K562 (cell line): Measurements from ENCODE around the gene SNRPA. TPM values are rescaled to one million over a fixed set of nuclear protein-coding genes. Genes with fewer than 3 reads are reported as not detected.

Experiments
- ATF3 ChIP-seq, 2 experiments: fragments of 450-650 bp in 1 of 2; sonication (generic) in 1 of 2; formaldehyde crosslinking in 1 of 2; IDR thresholded peaks in 1 of 2; conservative IDR thresholded peaks in 1 of 2; 2 replicates each; pipeline versions ENCODE4 v1.6.1 to v1.8.1; 2016 to 2023; ENCODE audit warnings: mild to moderate bottlenecking in 2 of 2, moderate library complexity in 2 of 2, inconsistent platforms in 1 of 2, missing genetic modification reagents in 1 of 2
- HNRNPK ChIP-seq: fragments of 200-400 bp; formaldehyde crosslinking; IDR thresholded peaks from one replicate; pipeline ENCODE4 v1.6.1; 2018; ENCODE audit warnings: mild to moderate bottlenecking, low read depth, low read length; ENCODE audit not compliant: poor library complexity, severe bottlenecking
- NFIC ChIP-seq: fragments of 450-650 bp; IDR thresholded peaks from 2 replicates; pipeline ENCODE4 v1.6.1; 2017; ENCODE audit warnings: mild to moderate bottlenecking, inconsistent platforms
- NR0B1 ChIP-seq: fragments of 450-650 bp; IDR thresholded peaks from one replicate; pipeline ENCODE4 v1.6.1; 2018; ENCODE audit warnings: mild to moderate bottlenecking, moderate library complexity; ENCODE audit not compliant: partially characterized antibody
- NUFIP1 ChIP-seq: fragments of 450-650 bp; IDR thresholded peaks from 2 replicates; pipeline ENCODE4 v1.6.1; 2018; ENCODE audit not compliant: partially characterized antibody
- POU5F1 ChIP-seq: fragments of 150-350 bp; IDR thresholded peaks from 2 replicates; pipeline ENCODE4 v1.6.1; 2014; ENCODE audit warnings: borderline replicate concordance, low read length, low read depth, mild to moderate bottlenecking; ENCODE audit not compliant: partially characterized antibody
- RBFOX2 ChIP-seq: fragments of 200-400 bp; formaldehyde crosslinking; IDR thresholded peaks from 2 replicates; pipeline ENCODE4 v1.6.1; 2017; ENCODE audit warnings: low read depth, mild to moderate bottlenecking, low read length, moderate library complexity
- RERE ChIP-seq: sonication (generic); formaldehyde crosslinking; IDR thresholded peaks from 2 replicates; pipeline ENCODE4 v1.8.0; 2023; ENCODE audit warnings: missing genetic modification reagents, mild to moderate bottlenecking, borderline replicate concordance
- SLC30A9 ChIP-seq: fragments of 250-450 bp; sonication (Bioruptor Pico); IDR thresholded peaks from 2 replicates; pipeline ENCODE4 v1.8.0; 2022; ENCODE audit warnings: mild to moderate bottlenecking, moderate library complexity
- SNAPC5 ChIP-seq: fragments of 250-450 bp; sonication (Bioruptor Pico); IDR thresholded peaks from 2 replicates; pipeline ENCODE4 v1.8.0; 2021; ENCODE audit warnings: moderate library complexity, mild to moderate bottlenecking, inconsistent platforms
- TAF1 ChIP-seq: IDR thresholded peaks from 2 replicates; pipeline ENCODE4 v1.6.1; 2011; ENCODE audit warnings: mild to moderate bottlenecking, low read length, moderate library complexity; ENCODE audit not compliant: insufficient read depth, control insufficient read depth, severe bottlenecking; ENCODE audit errors: extremely low read depth
- TEAD1 ChIP-seq, 2 experiments: fragments of 450-650 bp in 1 of 2; sonication (generic) in 1 of 2; formaldehyde crosslinking; IDR thresholded peaks; 2 replicates each; pipeline versions ENCODE4 v1.4.0 to v1.8.0; 2020 to 2022; ENCODE audit warnings: mild to moderate bottlenecking in 2 of 2, missing genetic modification reagents in 1 of 2
- TOE1 ChIP-seq, 2 experiments: fragments of 450-650 bp in 1 of 2; sonication (generic) in 1 of 2; formaldehyde crosslinking in 1 of 2; IDR thresholded peaks; 2 replicates each; pipeline versions ENCODE4 v1.7.1 to v1.8.0; 2016 to 2022; ENCODE audit warnings: borderline replicate concordance in 2 of 2, mild to moderate bottlenecking in 2 of 2, antibody characterized with exemption in 1 of 2, inconsistent platforms in 1 of 2, low read depth in 1 of 2, missing genetic modification reagents in 1 of 2, moderate library complexity in 1 of 2
- WHSC1 ChIP-seq: IDR thresholded peaks from one replicate; pipeline ENCODE4 v1.6.1; 2012; ENCODE audit warnings: low read length, control low read depth, inconsistent platforms
- ZFP36 ChIP-seq: fragments of 150-350 bp; IDR thresholded peaks from 2 replicates; pipeline ENCODE4 v1.6.1; 2018; ENCODE audit warnings: low read length, low read depth; ENCODE audit not compliant: partially characterized antibody
- ZNF24 ChIP-seq: fragments of 450-650 bp; IDR thresholded peaks from 2 replicates; pipeline ENCODE4 v1.6.1; 2016
- ZNF764 ChIP-seq: fragments of 250-450 bp; sonication (Bioruptor Pico); IDR thresholded peaks from 2 replicates; pipeline ENCODE4 v1.4.0; 2020; ENCODE audit warnings: low read depth, mild to moderate bottlenecking, moderate library complexity
- polyA plus RNA-seq, 8 experiments: library from polyadenylated mRNA; depleted of rRNA in 4 of 8; stranded (reverse) in 5 of 8; unstranded in 3 of 8; fragments of >200 nt; fragmentation: Nextera tagmentation in 2 of 8; fragmentation: Illumina TruSeq in 1 of 8; extraction: Ambion mirVana in 2 of 8; extraction: Trizol in 1 of 8; gene quantifications; 2 replicates each; pipeline versions ENCODE4 v1.2.1 to v1.2.3, GENCODE V29; 2011 to 2014; ENCODE audit warnings: inconsistent platforms in 1 of 8, missing spikeins in 1 of 8
- total RNA-seq, 7 experiments: library from RNA; depleted of rRNA in 6 of 7; stranded (reverse); fragments of >200 nt in 6 of 7; fragmentation: Illumina TruSeq in 2 of 7; extraction: Trizol in 2 of 7; gene quantifications; 2 replicates each; pipeline versions ENCODE4 v1.2.1 to v1.2.3, GENCODE V29; 2011 to 2021; ENCODE audit warnings: low replicate concordance in 1 of 7

SNRPA gene
- total and polyA plus RNA-seq, 9 of the 15 experiments (the other 6 are each of a cell fraction or from before 2014, with no cell fraction given), result 16.3 to 311 (median 193) TPM

- no peak for TF ChIP-seq RERE (CRISPR knock-in tag)
- no peak for TF ChIP-seq HNRNPK
- TF ChIP-seq ZFP36, result no peak
- TF ChIP-seq SNAPC5 (CRISPR knock-in tag), result no peak
- peak; percentile 45 for TF ChIP-seq NFIC
- no peak for TF ChIP-seq WHSC1
- TF ChIP-seq ZNF764 (CRISPR knock-in tag), result no peak
- no peak for TF ChIP-seq TEAD1 (CRISPR knock-in tag; IDR thresholded peaks at IDR 0.05)
- TF ChIP-seq TAF1, result no peak
- no peak for TF ChIP-seq POU5F1
- TF ChIP-seq SLC30A9 (CRISPR knock-in tag), result no peak
- TF ChIP-seq ZNF24, result peak; percentile 18; the same call in 1 of the 2 replicates
- TF ChIP-seq ATF3 (IDR thresholded peaks at IDR 0.05), result no peak
- no peak for TF ChIP-seq ATF3 (CRISPR knock-in tag; conservative IDR thresholded peaks at IDR 0.05)
- TF ChIP-seq NUFIP1, result no peak
- no peak for TF ChIP-seq NR0B1
- TF ChIP-seq RBFOX2, result peak; percentile 34; the same call in 1 of the 2 replicates
- peak; percentile 32; the same call in 1 of the 2 replicates for TF ChIP-seq TOE1 (IDR thresholded peaks at IDR 0.05; ENCODE audit: borderline replicate concordance)
- no peak for TF ChIP-seq TOE1 (CRISPR knock-in tag; IDR thresholded peaks at IDR 0.05; ENCODE audit: borderline replicate concordance, low read depth)
Observed at GRCh38 chr19:40702337-40703012, 48.5 kb upstream of the SNRPA start (continued).
